ENCODE data around the gene ARHGAP26. TPM values are rescaled to one million over a fixed set of nuclear protein-coding genes. Genes with fewer than 3 reads are reported as not detected.

Gene ARHGAP26
- total and polyA plus RNA-seq, 2 experiments from 2014 or later = 9.5 to 16.8 TPM

DNA sequence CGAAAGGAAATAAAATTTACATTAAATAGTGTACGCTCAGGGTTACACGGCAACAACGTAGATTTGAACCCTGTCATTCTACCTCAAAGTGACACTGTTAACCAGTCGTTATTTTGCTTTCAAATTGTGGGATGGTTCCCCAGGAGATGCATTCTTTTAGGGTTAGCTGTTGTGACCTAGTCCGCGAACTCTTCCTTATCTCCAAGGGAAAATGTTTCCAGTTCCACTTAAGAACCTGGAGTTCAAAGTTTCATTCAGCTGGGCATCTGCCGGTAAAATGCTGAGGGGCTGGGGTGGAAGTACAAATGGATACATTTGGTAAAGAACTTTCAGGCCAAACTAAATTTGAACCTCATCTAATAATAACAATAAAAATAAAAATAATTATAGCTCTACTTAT, 368.7 kb downstream of the ARHGAP26 start:
- H3K4me3 Mint-ChIP-seq = no peak overlapping the region
- H3K4me1 Mint-ChIP-seq = no peaks in the 10 kb centered on the region
- H3K9me3 Mint-ChIP-seq = no peaks in the 10 kb centered on the region
- H3K27me3 ChIP-seq (ENCODE audit: insufficient read depth) = no peaks in the 10 kb centered on the region
- no peak overlapping the region for H3K4me2 ChIP-seq
- no peaks in the 10 kb centered on the region for H3K36me3 Mint-ChIP-seq (ENCODE audit: low read depth)
- H2AFZ ChIP-seq = no peak overlapping the region
- TF ChIP-seq EZH2 (IDR thresholded peaks at IDR 0.05; ENCODE audit: low read depth, unreplicated experiment) (no peak), POLR2AphosphoS5 (IDR thresholded peaks at IDR 0.05; ENCODE audit: low read depth) (no peak)
- H3K79me2 ChIP-seq (replicated peaks; ENCODE audit: insufficient read depth) = no peaks in the 10 kb centered on the region
- no peaks in the 10 kb centered on the region for H3K27me3 Mint-ChIP-seq (ENCODE audit: insufficient read depth, low read depth, poor library complexity)
- H3K4me1 ChIP-seq (ENCODE audit: insufficient read depth) = no peaks in the 10 kb centered on the region
- ATAC-seq (no peak), DNase-seq (ENCODE audit: low spot score) (no peak)
- no peak overlapping the region for H3K27ac ChIP-seq (ENCODE audit: low read depth)
- no peaks in the 10 kb centered on the region for H3F3A ChIP-seq (replicated peaks; ENCODE audit: low read depth)
- no peak overlapping the region for H3K27ac Mint-ChIP-seq
- H3K36me3 ChIP-seq (ENCODE audit: insufficient read depth) = no peaks in the 10 kb centered on the region
- H3K4me3 ChIP-seq = no peak overlapping the region
- H3K9me2 ChIP-seq (ENCODE audit: insufficient read depth) = no peaks in the 10 kb centered on the region
- H4K20me1 ChIP-seq (replicated peaks; ENCODE audit: insufficient read depth) = 0 out of 2 replicates have a peak, but pooled peaks cover 4% of the 10 kb centered on the region

DNA sequence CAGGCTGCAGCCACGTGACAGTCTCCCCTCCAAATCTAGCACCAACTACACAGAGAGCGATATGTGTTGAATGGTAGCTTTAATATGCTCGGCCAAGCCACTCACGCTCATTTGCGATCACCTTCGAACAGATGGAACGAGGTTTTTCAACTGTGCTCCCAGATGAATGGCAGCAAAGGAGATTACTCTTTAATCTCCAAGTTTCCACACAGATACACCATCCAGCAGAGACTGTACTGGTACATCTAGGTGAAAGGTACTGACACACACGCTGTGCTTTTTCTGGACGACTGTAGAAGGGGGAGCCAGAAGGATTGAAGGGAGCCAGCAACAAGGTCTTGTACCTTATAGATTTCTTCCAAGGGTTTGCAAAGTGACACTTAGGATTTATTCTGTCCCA, 369.4 kb downstream of the ARHGAP26 start:
- Histone ChIP-seq H3K4me2 (no peak overlapping the region), H2AFZ (no peak overlapping the region), H3K4me3 (no peak overlapping the region), H3K4me1 (ENCODE audit: insufficient read depth) (no peaks in the 10 kb centered on the region), H4K20me1 (replicated peaks; ENCODE audit: insufficient read depth) (0 out of 2 replicates have a peak, but pooled peaks cover 4% of the 10 kb centered on the region), H3K36me3 (ENCODE audit: insufficient read depth) (no peaks in the 10 kb centered on the region), H3K27ac (ENCODE audit: low read depth) (no peak overlapping the region), H3K79me2 (replicated peaks; ENCODE audit: insufficient read depth) (no peaks in the 10 kb centered on the region), H3K9me2 (ENCODE audit: insufficient read depth) (no peaks in the 10 kb centered on the region), H3K27me3 (ENCODE audit: insufficient read depth) (no peaks in the 10 kb centered on the region), H3F3A (replicated peaks; ENCODE audit: low read depth) (no peaks in the 10 kb centered on the region)
- Mint-ChIP-seq H3K27me3 (ENCODE audit: insufficient read depth, low read depth, poor library complexity) (no peaks in the 10 kb centered on the region), H3K9me3 (no peaks in the 10 kb centered on the region), H3K4me1 (no peaks in the 10 kb centered on the region), H3K4me3 (no peak overlapping the region), H3K36me3 (ENCODE audit: low read depth) (no peaks in the 10 kb centered on the region), H3K27ac (no peak overlapping the region)
- DNase-seq (ENCODE audit: low spot score) (no peak), ATAC-seq (no peak)
- TF ChIP-seq ZNF114 (CRISPR knock-in tag; IDR thresholded peaks at IDR 0.05) = no peak
- TF ChIP-seq ETS1 (IDR thresholded peaks at IDR 0.05) = no peak
- no peak for TF ChIP-seq EZH2phosphoT487 (IDR thresholded peaks at IDR 0.05; ENCODE audit: unreplicated experiment)

GRCh38 chr5:143140492-143141203, 370.5 kb downstream of the ARHGAP26 start:
- 0 out of 2 replicates have a peak, but pooled peaks cover 4% of the 10 kb centered on the region for H4K20me1 ChIP-seq (replicated peaks; ENCODE audit: insufficient read depth)
- no peaks in the 10 kb centered on the region for H3K27me3 ChIP-seq (ENCODE audit: insufficient read depth)
- no peak overlapping the region for H3K27ac Mint-ChIP-seq
- H3K4me1 Mint-ChIP-seq = no peaks in the 10 kb centered on the region
- no peaks in the 10 kb centered on the region for H3K79me2 ChIP-seq (replicated peaks; ENCODE audit: insufficient read depth)
- TF ChIP-seq JUNB (IDR thresholded peaks at IDR 0.05; ENCODE audit: unreplicated experiment) (no peak), EZH2phosphoT487 (IDR thresholded peaks at IDR 0.05; ENCODE audit: unreplicated experiment) (no peak), ZNF114 (CRISPR knock-in tag; IDR thresholded peaks at IDR 0.05) (no peak), CTCF (conservative IDR thresholded peaks at IDR 0.05; ENCODE audit: low read depth in 2 of 2) (no peak)
- H3K27ac ChIP-seq (ENCODE audit: low read depth) = no peak overlapping the region
- no peak overlapping the region for H3K4me3 Mint-ChIP-seq
- no peaks in the 10 kb centered on the region for H3K9me2 ChIP-seq (ENCODE audit: insufficient read depth)
- no peaks in the 10 kb centered on the region for H3K36me3 Mint-ChIP-seq (ENCODE audit: low read depth)
- H3K4me1 ChIP-seq (ENCODE audit: insufficient read depth) = no peaks in the 10 kb centered on the region
- no peaks in the 10 kb centered on the region for H3K9me3 Mint-ChIP-seq
- H3F3A ChIP-seq (replicated peaks; ENCODE audit: low read depth) = no peaks in the 10 kb centered on the region
- no peaks in the 10 kb centered on the region for H3K27me3 Mint-ChIP-seq (ENCODE audit: insufficient read depth, low read depth, poor library complexity)
- DNase-seq (ENCODE audit: low spot score) (no peak), ATAC-seq (no peak)
- no peak overlapping the region for H3K4me3 ChIP-seq
- no peak overlapping the region for H2AFZ ChIP-seq
- no peaks in the 10 kb centered on the region for H3K36me3 ChIP-seq (ENCODE audit: insufficient read depth)
- H3K4me2 ChIP-seq = no peak overlapping the region

Data from GM23338 (cell line).